Kidney tubule cell (primary cell): ENCODE data around the gene CHMP6.
A peak's percentile ranks its signal among the peaks of the same experiment; 100 is the strongest.

ENCODE experiments used
- DNase-seq: peaks from one replicate; pipeline ENCODE4 v3.0.0-alpha.2; 2018; ENCODE audit warnings: low spot score

The CHMP6 gene

GRCh38 chr17:80970762-80971703 is 20.6 kb upstream of the CHMP6 start:
- no peak for DNase-seq

GRCh38 chr17:80971704-80972304 is 19.8 kb upstream of the CHMP6 start:
- no peak for DNase-seq

- no peak for DNase-seq
Measured at GRCh38 chr17:80976701-80977100, 14.9 kb upstream of the CHMP6 start.

- no peak for DNase-seq
Measured at GRCh38 chr17:80977172-80977571, 14.5 kb upstream of the CHMP6 start.

- no peak for DNase-seq
Measured at GRCh38 chr17:80978499-80979497, 12.8 kb upstream of the CHMP6 start.

- DNase-seq = no peak
Measured at GRCh38 chr17:80979547-80980378, 11.9 kb upstream of the CHMP6 start.

- peak; percentile 32 for DNase-seq
Measured at GRCh38 chr17:80980397-80981061, 11.1 kb upstream of the CHMP6 start.

- no peak for DNase-seq
Measured at GRCh38 chr17:80981062-80981902, 10.4 kb upstream of the CHMP6 start.

GRCh38 chr17:80981929-80982425 is 9.7 kb upstream of the CHMP6 start:
- DNase-seq = no peak

- no peak for DNase-seq
Measured at GRCh38 chr17:80982426-80982974, 9.1 kb upstream of the CHMP6 start.

GRCh38 chr17:80983545-80983944 is 8.1 kb upstream of the CHMP6 start:
- no peak for DNase-seq

- DNase-seq = peak; percentile 55
Measured at GRCh38 chr17:80984749-80985148, 6.9 kb upstream of the CHMP6 start.

- no peak for DNase-seq
Measured at GRCh38 chr17:80986046-80986445, 5.6 kb upstream of the CHMP6 start.

- no peak for DNase-seq
Measured at GRCh38 chr17:80986816-80987475, 4.7 kb upstream of the CHMP6 start.

GRCh38 chr17:80987941-80988461 is 3.6 kb upstream of the CHMP6 start:
- no peak for DNase-seq

GRCh38 chr17:80989586-80989913 is 2.1 kb upstream of the CHMP6 start:
- no peak for DNase-seq

GRCh38 chr17:80990921-80991644 is 558 bp upstream of the CHMP6 start:
- DNase-seq = no peak
